ENCODE measurements around the gene CSNK1G2. TPM values are rescaled to one million over a fixed set of nuclear protein-coding genes. Genes with fewer than 3 reads are reported as not detected.

The CSNK1G2 gene
- total RNA-seq, 1 experiment from 2014 or later: 100.0 TPM

DNA sequence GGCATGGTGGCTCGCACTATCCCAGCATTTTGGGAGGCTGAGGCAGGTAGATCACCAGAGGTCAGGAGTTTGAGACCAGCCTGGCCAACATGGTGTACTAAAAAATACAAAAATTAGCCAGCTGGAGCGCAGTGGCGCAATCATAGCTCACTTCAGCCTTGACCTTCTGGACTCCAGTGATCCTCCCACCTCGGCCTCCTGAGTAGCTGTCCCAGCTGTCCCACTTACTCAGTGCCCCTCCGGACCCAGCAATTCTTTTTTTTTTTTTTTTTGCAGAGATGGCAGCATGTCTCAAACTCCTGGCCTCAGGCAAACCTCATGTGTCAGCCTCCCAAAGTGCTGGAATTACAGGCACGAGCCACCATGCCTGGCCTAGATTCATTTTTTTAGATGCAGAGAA is 38.0 kb upstream of the CSNK1G2 start:
- no peak for DNase-seq
- peaks cover 6% of the 10 kb centered on the region for H3K23me2 ChIP-seq (ENCODE audit: insufficient read length, low read depth, low read length, poor library complexity, severe bottlenecking)
- Mint-ChIP-seq H3K36me3 (ENCODE audit: insufficient read depth in 1 of 3, low read depth in 3 of 3) (peaks cover 5 to 8% (median 5%) of the 10 kb centered on the region in 3 experiments; a peak in 5 of 7 replicates), H3K4me1 (peaks cover 11 to 17% of the 10 kb centered on the region in 2 experiments), H3K9me3 (no peaks in the 10 kb centered on the region; a peak in 2 of 5 replicates), H3K4me3 (no peak overlapping the region), H3K27ac (no peak overlapping the region), H3K27me3 (ENCODE audit: low read depth) (peaks cover 7% of the 10 kb centered on the region)
- H3K9ac ChIP-seq (ENCODE audit: extremely low read depth, insufficient read length, low read length): no peak overlapping the region
- no peak overlapping the region for H4K5ac ChIP-seq (ENCODE audit: insufficient read length, low read depth, low read length)
- no peak overlapping the region for H2BK20ac ChIP-seq (ENCODE audit: low read depth, low read length, poor library complexity, severe bottlenecking)
- no peaks in the 10 kb centered on the region for H3K9me3 ChIP-seq (ENCODE audit: control insufficient read depth, low read depth, low read length)
- H3K56ac ChIP-seq (ENCODE audit: insufficient read length, low read depth, low read length): no peak overlapping the region
- no peak overlapping the region for H2BK5ac ChIP-seq (ENCODE audit: insufficient read length, low read length)
- H3T11ph ChIP-seq (ENCODE audit: low read length): no peak overlapping the region
- H3K79me1 ChIP-seq (ENCODE audit: insufficient read depth, low read depth, low read length, poor library complexity, severe bottlenecking): no peaks in the 10 kb centered on the region
- H3K18ac ChIP-seq (ENCODE audit: insufficient read length, low read depth, low read length): no peak overlapping the region
- H3K79me2 ChIP-seq (ENCODE audit: insufficient read depth, low read length): peaks cover 6% of the 10 kb centered on the region; the same call in 1 of the 2 replicates
- no peak overlapping the region for H3K14ac ChIP-seq (ENCODE audit: insufficient read depth, low read length)
- H2AK5ac ChIP-seq (ENCODE audit: insufficient read length, low read length): no peak overlapping the region
- no peak overlapping the region for H2AFZ ChIP-seq (ENCODE audit: low read length)
- no peak for TF ChIP-seq CTCF (conservative IDR thresholded peaks at IDR 0.05)
- H3K27me3 ChIP-seq (ENCODE audit: insufficient read depth, low read length): no peaks in the 10 kb centered on the region
- no peak overlapping the region for H3K4ac ChIP-seq (ENCODE audit: low read depth, low read length)
- H3K27ac ChIP-seq (ENCODE audit: insufficient read length, low read depth, low read length): no peak overlapping the region
- no peak overlapping the region for H4K91ac ChIP-seq (ENCODE audit: insufficient read length, low read depth, low read length)
- 0 out of 2 replicates have a peak, but pooled peaks cover 2% of the 10 kb centered on the region for H3K4me1 ChIP-seq (ENCODE audit: insufficient read depth, low read length)
- no peak overlapping the region for H2BK12ac ChIP-seq (ENCODE audit: insufficient read length, low read depth, low read length)
- H2BK120ac ChIP-seq (ENCODE audit: low read depth, low read length, poor library complexity, severe bottlenecking): peak overlapping the region; percentile 2
- no peak overlapping the region for H3K4me2 ChIP-seq (ENCODE audit: insufficient read depth, insufficient read length, low read length)
- WGBS (ENCODE audit: extremely low coverage, insufficient read length, low lambda C conversion rate): no CpG with 5 or more reads among the region's 6 CpGs
- no peak overlapping the region for H2BK15ac ChIP-seq (ENCODE audit: low read depth, low read length)
- no peak overlapping the region for H3K23ac ChIP-seq (ENCODE audit: insufficient read length, low read depth, low read length)
- H4K20me1 ChIP-seq (ENCODE audit: control insufficient read depth, insufficient read depth, insufficient read length): no peaks in the 10 kb centered on the region
- no peak overlapping the region for H4K8ac ChIP-seq (replicated peaks; ENCODE audit: insufficient read length, low read depth, low read length)
